HepG2 (cell line): Measurements from ENCODE around the gene PSD4. TPM values are rescaled to one million over a fixed set of nuclear protein-coding genes. Genes with fewer than 3 reads are reported as not detected.

ENCODE experiments used
- ADNP ChIP-seq: sonication (generic); formaldehyde crosslinking; IDR thresholded peaks from 2 replicates; pipeline ENCODE4 v1.4.0; 2020; ENCODE audit warnings: missing genetic modification reagents
- HNRNPUL1 ChIP-seq: fragments of 200-400 bp; formaldehyde crosslinking; IDR thresholded peaks from 2 replicates; pipeline ENCODE4 v1.6.1; 2017; ENCODE audit warnings: low read depth, mild to moderate bottlenecking, low read length, moderate library complexity
- HOXA7 ChIP-seq: sonication (generic); formaldehyde crosslinking; IDR thresholded peaks from 2 replicates; pipeline ENCODE4 v1.8.1; 2022; ENCODE audit warnings: mild to moderate bottlenecking, missing genetic modification reagents, moderate library complexity
- PAWR ChIP-seq: sonication (generic); formaldehyde crosslinking; IDR thresholded peaks from 2 replicates; pipeline ENCODE4 v1.4.0; 2020; ENCODE audit warnings: missing genetic modification reagents, mild to moderate bottlenecking, borderline replicate concordance
- PHB2 ChIP-seq: fragments of 450-650 bp; IDR thresholded peaks from 2 replicates; pipeline ENCODE4 v1.6.1; 2018; ENCODE audit not compliant: partially characterized antibody
- RCOR2 ChIP-seq: IDR thresholded peaks from 2 replicates; pipeline ENCODE4 v1.6.1; 2016; ENCODE audit warnings: missing biosample characterization, missing genetic modification reagents
- THAP11 ChIP-seq: IDR thresholded peaks from 2 replicates; pipeline ENCODE4 v1.6.1; 2016; ENCODE audit warnings: missing biosample characterization, missing genetic modification reagents
- YY1 ChIP-seq: IDR thresholded peaks from 2 replicates; pipeline ENCODE4 v1.6.1; 2011; ENCODE audit warnings: low read length, low read depth, moderate library complexity, mild to moderate bottlenecking; ENCODE audit not compliant: insufficient read depth, insufficient replicate concordance
- ZFP90 ChIP-seq: sonication (generic); formaldehyde crosslinking; IDR thresholded peaks from 2 replicates; pipeline ENCODE4 v1.8.0; 2022; ENCODE audit warnings: missing genetic modification reagents, mild to moderate bottlenecking, inconsistent platforms, borderline replicate concordance
- ZNF17 ChIP-seq: sonication (generic); formaldehyde crosslinking; IDR thresholded peaks from 2 replicates; pipeline ENCODE4 v1.5.0; 2020; ENCODE audit warnings: mild to moderate bottlenecking, missing genetic modification reagents
- ZNF432 ChIP-seq: sonication (generic); formaldehyde crosslinking; IDR thresholded peaks from 2 replicates; pipeline ENCODE4 v1.5.0; 2020; ENCODE audit warnings: missing genetic modification reagents, mild to moderate bottlenecking, borderline replicate concordance
- ZNF589 ChIP-seq: sonication (generic); formaldehyde crosslinking; conservative IDR thresholded peaks from 2 replicates; pipeline ENCODE4 v1.8.0; 2022; ENCODE audit warnings: mild to moderate bottlenecking, moderate library complexity, missing genetic modification reagents
- ZNF83 ChIP-seq: sonication (generic); formaldehyde crosslinking; IDR thresholded peaks from 2 replicates; pipeline ENCODE4 v1.4.0; 2020; ENCODE audit warnings: missing genetic modification reagents, mild to moderate bottlenecking, borderline replicate concordance
- ZNF878 ChIP-seq: sonication (generic); formaldehyde crosslinking; IDR thresholded peaks from 2 replicates; pipeline ENCODE4 v1.8.1; 2023; ENCODE audit warnings: mild to moderate bottlenecking, missing genetic modification reagents, moderate library complexity
- polyA plus RNA-seq, 8 experiments: library from polyadenylated mRNA; depleted of rRNA in 3 of 8; stranded (reverse) in 7 of 8; unstranded in 1 of 8; fragments of >200 nt; fragmentation: Illumina TruSeq in 4 of 8; extraction: Trizol in 4 of 8; gene quantifications; 2 replicates each; pipeline versions ENCODE4 v1.2.1 to v1.2.3, GENCODE V29; 2011 to 2016; ENCODE audit warnings: low read depth in 4 of 8, missing spikeins in 1 of 8, mixed read lengths in 1 of 8; ENCODE audit not compliant: insufficient read depth in 1 of 8
- total RNA-seq, 5 experiments: library from RNA; depleted of rRNA; stranded (reverse); fragments of >200 nt; fragmentation: Illumina TruSeq; extraction: Trizol; gene quantifications; 2 replicates each; pipeline ENCODE4 v1.2.3, GENCODE V29; 2016; ENCODE audit warnings: low read depth in 1 of 5
- TF ChIP-seq, protein P1 (sequence below): sonication (generic); formaldehyde crosslinking; IDR thresholded peaks from 2 replicates; pipeline ENCODE4 v1.5.1; 2020; ENCODE audit warnings: mild to moderate bottlenecking, moderate library complexity, missing genetic modification reagents
- TF ChIP-seq, protein P2 (sequence below): sonication (generic); formaldehyde crosslinking; IDR thresholded peaks from 2 replicates; pipeline ENCODE4 v1.4.0; 2020; ENCODE audit warnings: missing genetic modification reagents
- TF ChIP-seq, protein P3 (sequence below): sonication (generic); formaldehyde crosslinking; IDR thresholded peaks from 2 replicates; pipeline ENCODE4 v1.4.0; 2020; ENCODE audit warnings: mild to moderate bottlenecking, missing genetic modification reagents
- TF ChIP-seq, protein P4 (sequence below): sonication (generic); formaldehyde crosslinking; IDR thresholded peaks from 2 replicates; pipeline ENCODE4 v1.5.0; 2020; ENCODE audit warnings: mild to moderate bottlenecking, missing genetic modification reagents, moderate library complexity
- TF ChIP-seq, protein P5 (sequence below): sonication (generic); formaldehyde crosslinking; conservative IDR thresholded peaks from 2 replicates; pipeline ENCODE4 v1.4.0; 2020; ENCODE audit warnings: missing genetic modification reagents

Gene PSD4
- total and polyA plus RNA-seq, 2 of the 13 experiments (the other 11 are each of a cell fraction or from before 2014, with no cell fraction given), result 5.8 to 9.4 TPM

DNA sequence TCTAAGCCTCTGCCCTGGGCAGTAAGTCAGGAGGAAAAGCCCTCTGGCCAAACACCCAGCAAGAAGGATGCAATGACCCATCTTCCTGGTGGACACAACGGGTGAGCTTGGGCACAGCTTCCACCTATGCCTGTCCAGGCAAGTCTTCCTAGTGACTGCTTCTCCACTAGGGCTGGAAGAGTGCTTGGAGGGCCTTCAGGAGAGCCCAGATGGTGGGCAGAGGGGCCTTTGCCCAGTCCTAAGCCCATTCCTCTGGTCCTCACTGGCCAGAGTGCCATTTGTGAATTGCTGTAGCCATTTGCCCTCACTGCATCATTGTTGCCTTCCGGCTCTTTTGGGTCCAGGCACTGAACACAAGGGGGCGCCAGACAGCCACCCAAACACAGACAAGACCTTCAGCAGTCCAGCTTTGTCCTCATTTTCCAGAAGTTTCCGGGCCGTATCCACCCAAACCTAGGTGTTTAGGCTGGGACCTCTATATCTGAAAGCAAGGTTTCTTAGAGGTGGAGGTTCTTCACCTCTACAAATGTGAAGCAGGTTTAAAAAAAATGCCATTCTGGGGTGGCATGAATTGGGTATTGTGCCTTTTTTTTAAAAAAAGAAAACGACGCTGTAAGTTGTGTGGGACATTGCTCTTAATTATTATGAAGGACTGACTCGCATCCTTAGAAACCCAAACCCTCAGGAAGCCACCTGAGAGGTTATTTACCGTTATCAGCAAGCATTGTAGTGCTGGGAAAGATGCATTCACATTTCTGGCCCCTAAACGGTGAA, 75.4 kb downstream of the PSD4 start (continued):
- TF ChIP-seq, protein P1, sequence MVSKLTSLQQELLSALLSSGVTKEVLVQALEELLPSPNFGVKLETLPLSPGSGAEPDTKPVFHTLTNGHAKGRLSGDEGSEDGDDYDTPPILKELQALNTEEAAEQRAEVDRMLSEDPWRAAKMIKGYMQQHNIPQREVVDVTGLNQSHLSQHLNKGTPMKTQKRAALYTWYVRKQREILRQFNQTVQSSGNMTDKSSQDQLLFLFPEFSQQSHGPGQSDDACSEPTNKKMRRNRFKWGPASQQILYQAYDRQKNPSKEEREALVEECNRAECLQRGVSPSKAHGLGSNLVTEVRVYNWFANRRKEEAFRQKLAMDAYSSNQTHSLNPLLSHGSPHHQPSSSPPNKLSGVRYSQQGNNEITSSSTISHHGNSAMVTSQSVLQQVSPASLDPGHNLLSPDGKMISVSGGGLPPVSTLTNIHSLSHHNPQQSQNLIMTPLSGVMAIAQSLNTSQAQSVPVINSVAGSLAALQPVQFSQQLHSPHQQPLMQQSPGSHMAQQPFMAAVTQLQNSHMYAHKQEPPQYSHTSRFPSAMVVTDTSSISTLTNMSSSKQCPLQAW (CRISPR knock-in tag), result no peak
- no peak for TF ChIP-seq ZNF589 (CRISPR knock-in tag)
- no peak for TF ChIP-seq HNRNPUL1
- TF ChIP-seq, protein P2, sequence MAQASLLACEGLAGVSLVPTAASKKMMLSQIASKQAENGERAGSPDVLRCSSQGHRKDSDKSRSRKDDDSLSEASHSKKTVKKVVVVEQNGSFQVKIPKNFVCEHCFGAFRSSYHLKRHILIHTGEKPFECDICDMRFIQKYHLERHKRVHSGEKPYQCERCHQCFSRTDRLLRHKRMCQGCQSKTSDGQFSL, result no peak
- no peak for TF ChIP-seq ZNF878 (CRISPR knock-in tag)
- no peak for TF ChIP-seq RCOR2 (CRISPR knock-in tag)
- TF ChIP-seq HOXA7 (CRISPR knock-in tag), result no peak
- no peak for TF ChIP-seq ZFP90 (CRISPR knock-in tag)
- TF ChIP-seq, protein P3, sequence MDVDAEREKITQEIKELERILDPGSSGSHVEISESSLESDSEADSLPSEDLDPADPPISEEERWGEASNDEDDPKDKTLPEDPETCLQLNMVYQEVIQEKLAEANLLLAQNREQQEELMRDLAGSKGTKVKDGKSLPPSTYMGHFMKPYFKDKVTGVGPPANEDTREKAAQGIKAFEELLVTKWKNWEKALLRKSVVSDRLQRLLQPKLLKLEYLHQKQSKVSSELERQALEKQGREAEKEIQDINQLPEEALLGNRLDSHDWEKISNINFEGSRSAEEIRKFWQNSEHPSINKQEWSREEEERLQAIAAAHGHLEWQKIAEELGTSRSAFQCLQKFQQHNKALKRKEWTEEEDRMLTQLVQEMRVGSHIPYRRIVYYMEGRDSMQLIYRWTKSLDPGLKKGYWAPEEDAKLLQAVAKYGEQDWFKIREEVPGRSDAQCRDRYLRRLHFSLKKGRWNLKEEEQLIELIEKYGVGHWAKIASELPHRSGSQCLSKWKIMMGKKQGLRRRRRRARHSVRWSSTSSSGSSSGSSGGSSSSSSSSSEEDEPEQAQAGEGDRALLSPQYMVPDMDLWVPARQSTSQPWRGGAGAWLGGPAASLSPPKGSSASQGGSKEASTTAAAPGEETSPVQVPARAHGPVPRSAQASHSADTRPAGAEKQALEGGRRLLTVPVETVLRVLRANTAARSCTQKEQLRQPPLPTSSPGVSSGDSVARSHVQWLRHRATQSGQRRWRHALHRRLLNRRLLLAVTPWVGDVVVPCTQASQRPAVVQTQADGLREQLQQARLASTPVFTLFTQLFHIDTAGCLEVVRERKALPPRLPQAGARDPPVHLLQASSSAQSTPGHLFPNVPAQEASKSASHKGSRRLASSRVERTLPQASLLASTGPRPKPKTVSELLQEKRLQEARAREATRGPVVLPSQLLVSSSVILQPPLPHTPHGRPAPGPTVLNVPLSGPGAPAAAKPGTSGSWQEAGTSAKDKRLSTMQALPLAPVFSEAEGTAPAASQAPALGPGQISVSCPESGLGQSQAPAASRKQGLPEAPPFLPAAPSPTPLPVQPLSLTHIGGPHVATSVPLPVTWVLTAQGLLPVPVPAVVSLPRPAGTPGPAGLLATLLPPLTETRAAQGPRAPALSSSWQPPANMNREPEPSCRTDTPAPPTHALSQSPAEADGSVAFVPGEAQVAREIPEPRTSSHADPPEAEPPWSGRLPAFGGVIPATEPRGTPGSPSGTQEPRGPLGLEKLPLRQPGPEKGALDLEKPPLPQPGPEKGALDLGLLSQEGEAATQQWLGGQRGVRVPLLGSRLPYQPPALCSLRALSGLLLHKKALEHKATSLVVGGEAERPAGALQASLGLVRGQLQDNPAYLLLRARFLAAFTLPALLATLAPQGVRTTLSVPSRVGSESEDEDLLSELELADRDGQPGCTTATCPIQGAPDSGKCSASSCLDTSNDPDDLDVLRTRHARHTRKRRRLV, result no peak
- TF ChIP-seq ZNF17, result no peak
- TF ChIP-seq THAP11 (CRISPR knock-in tag), result 0 out of 2 replicates have a peak, but pooled peaks have one; percentile 36
- peak; percentile 67 for TF ChIP-seq YY1
- TF ChIP-seq, protein P4, sequence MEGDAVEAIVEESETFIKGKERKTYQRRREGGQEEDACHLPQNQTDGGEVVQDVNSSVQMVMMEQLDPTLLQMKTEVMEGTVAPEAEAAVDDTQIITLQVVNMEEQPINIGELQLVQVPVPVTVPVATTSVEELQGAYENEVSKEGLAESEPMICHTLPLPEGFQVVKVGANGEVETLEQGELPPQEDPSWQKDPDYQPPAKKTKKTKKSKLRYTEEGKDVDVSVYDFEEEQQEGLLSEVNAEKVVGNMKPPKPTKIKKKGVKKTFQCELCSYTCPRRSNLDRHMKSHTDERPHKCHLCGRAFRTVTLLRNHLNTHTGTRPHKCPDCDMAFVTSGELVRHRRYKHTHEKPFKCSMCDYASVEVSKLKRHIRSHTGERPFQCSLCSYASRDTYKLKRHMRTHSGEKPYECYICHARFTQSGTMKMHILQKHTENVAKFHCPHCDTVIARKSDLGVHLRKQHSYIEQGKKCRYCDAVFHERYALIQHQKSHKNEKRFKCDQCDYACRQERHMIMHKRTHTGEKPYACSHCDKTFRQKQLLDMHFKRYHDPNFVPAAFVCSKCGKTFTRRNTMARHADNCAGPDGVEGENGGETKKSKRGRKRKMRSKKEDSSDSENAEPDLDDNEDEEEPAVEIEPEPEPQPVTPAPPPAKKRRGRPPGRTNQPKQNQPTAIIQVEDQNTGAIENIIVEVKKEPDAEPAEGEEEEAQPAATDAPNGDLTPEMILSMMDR (CRISPR knock-in tag), result peak; percentile 98
- no peak for TF ChIP-seq ZNF83 (CRISPR knock-in tag)
- no peak for TF ChIP-seq ZNF432 (CRISPR knock-in tag)
- TF ChIP-seq ADNP (CRISPR knock-in tag), result no peak
- TF ChIP-seq, protein P5, sequence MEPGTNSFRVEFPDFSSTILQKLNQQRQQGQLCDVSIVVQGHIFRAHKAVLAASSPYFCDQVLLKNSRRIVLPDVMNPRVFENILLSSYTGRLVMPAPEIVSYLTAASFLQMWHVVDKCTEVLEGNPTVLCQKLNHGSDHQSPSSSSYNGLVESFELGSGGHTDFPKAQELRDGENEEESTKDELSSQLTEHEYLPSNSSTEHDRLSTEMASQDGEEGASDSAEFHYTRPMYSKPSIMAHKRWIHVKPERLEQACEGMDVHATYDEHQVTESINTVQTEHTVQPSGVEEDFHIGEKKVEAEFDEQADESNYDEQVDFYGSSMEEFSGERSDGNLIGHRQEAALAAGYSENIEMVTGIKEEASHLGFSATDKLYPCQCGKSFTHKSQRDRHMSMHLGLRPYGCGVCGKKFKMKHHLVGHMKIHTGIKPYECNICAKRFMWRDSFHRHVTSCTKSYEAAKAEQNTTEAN (CRISPR knock-in tag), result no peak
- no peak for TF ChIP-seq PAWR (CRISPR knock-in tag)
- TF ChIP-seq PHB2, result no peak
